ENCODE results near the gene DUOX2.

Gene DUOX2

GRCh38 chr15:45114076-45114750 lies at the start of gene DUOX2, which contains the start of gene DUOXA2:
DUOX2 (minus strand) TSS chr15:45114172; CDS start chr15:45113411, 761 bp downstream.
DUOXA2 (plus strand) TSS chr15:45114326; CDS start chr15:45114606, 280 bp downstream.
- no peak for DNase-seq (ENCODE audit: low read depth, low spot score)
- WGBS (ENCODE audit: insufficient coverage, insufficient read length): no CpG with 5 or more reads among the region's 42 CpGs
- Histone ChIP-seq H3K9me3 (ENCODE audit: control insufficient read depth, insufficient read depth, low read length) (no peaks in the 10 kb centered on the region), H3K27ac (ENCODE audit: low read length) (no peak within 1 kb of the TSS), H3K4me3 (ENCODE audit: low read length) (no peak within 1 kb of the TSS; the same call in 1 of the 2 replicates), H3K27me3 (ENCODE audit: control insufficient read depth, insufficient read depth, low read length) (peaks cover 81% of the 10 kb centered on the region), H3K36me3 (ENCODE audit: control insufficient read depth, insufficient read depth, low read length) (no peaks in the 10 kb centered on the region), H3K4me1 (ENCODE audit: control insufficient read depth, insufficient read depth, low read length) (peaks cover 6% of the 10 kb centered on the region)

- H3K4me1 ChIP-seq (ENCODE audit: control insufficient read depth, insufficient read depth, low read length): peaks cover 2% of the 10 kb centered on the region
- no peak for DNase-seq (ENCODE audit: low read depth, low spot score)
- no peak overlapping the region for H3K4me3 ChIP-seq (ENCODE audit: low read length)
- H3K27me3 ChIP-seq (ENCODE audit: control insufficient read depth, insufficient read depth, low read length): no peaks in the 10 kb centered on the region
- WGBS (ENCODE audit: insufficient coverage, insufficient read length): no CpG with 5 or more reads among the region's 9 CpGs
- H3K36me3 ChIP-seq (ENCODE audit: control insufficient read depth, insufficient read depth, low read length): no peaks in the 10 kb centered on the region
- H3K9me3 ChIP-seq (ENCODE audit: control insufficient read depth, insufficient read depth, low read length): no peaks in the 10 kb centered on the region
- H3K27ac ChIP-seq (ENCODE audit: low read length): no peak overlapping the region
Observed at GRCh38 chr15:45163508-45163856, 49.5 kb upstream of the DUOX2 start.

GRCh38 chr15:45162771-45163507 lies 49.0 kb upstream of the DUOX2 start:
- no peaks in the 10 kb centered on the region for H3K36me3 ChIP-seq (ENCODE audit: control insufficient read depth, insufficient read depth, low read length)
- no peak overlapping the region for H3K27ac ChIP-seq (ENCODE audit: low read length)
- H3K27me3 ChIP-seq (ENCODE audit: control insufficient read depth, insufficient read depth, low read length): no peaks in the 10 kb centered on the region
- peak; percentile 80 for DNase-seq (ENCODE audit: low read depth, low spot score)
- no peaks in the 10 kb centered on the region for H3K9me3 ChIP-seq (ENCODE audit: control insufficient read depth, insufficient read depth, low read length)
- H3K4me1 ChIP-seq (ENCODE audit: control insufficient read depth, insufficient read depth, low read length): peaks cover 2% of the 10 kb centered on the region
- no peak overlapping the region for H3K4me3 ChIP-seq (ENCODE audit: low read length)
- WGBS (ENCODE audit: insufficient coverage, insufficient read length): no CpG with 5 or more reads among the region's 7 CpGs

- Histone ChIP-seq H3K4me3 (ENCODE audit: low read length) (no peak overlapping the region), H3K4me1 (ENCODE audit: control insufficient read depth, insufficient read depth, low read length) (no peaks in the 10 kb centered on the region), H3K9me3 (ENCODE audit: control insufficient read depth, insufficient read depth, low read length) (no peaks in the 10 kb centered on the region), H3K36me3 (ENCODE audit: control insufficient read depth, insufficient read depth, low read length) (no peaks in the 10 kb centered on the region), H3K27ac (ENCODE audit: low read length) (no peak overlapping the region), H3K27me3 (ENCODE audit: control insufficient read depth, insufficient read depth, low read length) (no peaks in the 10 kb centered on the region)
- WGBS (ENCODE audit: insufficient coverage, insufficient read length): no CpG with 5 or more reads among the region's 14 CpGs
- no peak for DNase-seq (ENCODE audit: low read depth, low spot score)
Observed at GRCh38 chr15:45161666-45162065, 47.7 kb upstream of the DUOX2 start.

GRCh38 chr15:45157974-45158373 lies 44.0 kb upstream of the DUOX2 start:
- Histone ChIP-seq H3K27ac (ENCODE audit: low read length) (no peak overlapping the region), H3K36me3 (ENCODE audit: control insufficient read depth, insufficient read depth, low read length) (no peaks in the 10 kb centered on the region)

GRCh38 chr15:45156744-45157455 lies 42.9 kb upstream of the DUOX2 start:
- no peaks in the 10 kb centered on the region for H3K9me3 ChIP-seq (ENCODE audit: control insufficient read depth, insufficient read depth, low read length)
- no CpG with 5 or more reads among the region's 7 CpGs for WGBS (ENCODE audit: insufficient coverage, insufficient read length)
- no peak for DNase-seq (ENCODE audit: low read depth, low spot score)
- no peaks in the 10 kb centered on the region for H3K36me3 ChIP-seq (ENCODE audit: control insufficient read depth, insufficient read depth, low read length)
- H3K4me1 ChIP-seq (ENCODE audit: control insufficient read depth, insufficient read depth, low read length): no peaks in the 10 kb centered on the region
- H3K4me3 ChIP-seq (ENCODE audit: low read length): no peak overlapping the region
- no peaks in the 10 kb centered on the region for H3K27me3 ChIP-seq (ENCODE audit: control insufficient read depth, insufficient read depth, low read length)
- no peak overlapping the region for H3K27ac ChIP-seq (ENCODE audit: low read length)

More at GRCh38 chr15:45157974-45158373, 44.0 kb upstream of the DUOX2 start:
- Histone ChIP-seq H3K27me3 (ENCODE audit: control insufficient read depth, insufficient read depth, low read length) (no peaks in the 10 kb centered on the region), H3K4me3 (ENCODE audit: low read length) (no peak overlapping the region), H3K4me1 (ENCODE audit: control insufficient read depth, insufficient read depth, low read length) (no peaks in the 10 kb centered on the region), H3K9me3 (ENCODE audit: control insufficient read depth, insufficient read depth, low read length) (no peaks in the 10 kb centered on the region)
- no CpG with 5 or more reads among the region's 1 CpG for WGBS (ENCODE audit: insufficient coverage, insufficient read length)
- DNase-seq (ENCODE audit: low read depth, low spot score): no peak

GRCh38 chr15:45155739-45156138 lies 41.8 kb upstream of the DUOX2 start:
- no peaks in the 10 kb centered on the region for H3K36me3 ChIP-seq (ENCODE audit: control insufficient read depth, insufficient read depth, low read length)
- no peaks in the 10 kb centered on the region for H3K4me1 ChIP-seq (ENCODE audit: control insufficient read depth, insufficient read depth, low read length)
- no peak overlapping the region for H3K27ac ChIP-seq (ENCODE audit: low read length)
- no peak for DNase-seq (ENCODE audit: low read depth, low spot score)
- WGBS (ENCODE audit: insufficient coverage, insufficient read length): no CpG with 5 or more reads among the region's 8 CpGs
- H3K4me3 ChIP-seq (ENCODE audit: low read length): no peak overlapping the region
- no peaks in the 10 kb centered on the region for H3K27me3 ChIP-seq (ENCODE audit: control insufficient read depth, insufficient read depth, low read length)
- H3K9me3 ChIP-seq (ENCODE audit: control insufficient read depth, insufficient read depth, low read length): no peaks in the 10 kb centered on the region

GRCh38 chr15:45151998-45152828 lies 38.2 kb upstream of the DUOX2 start:
- H3K27me3 ChIP-seq (ENCODE audit: control insufficient read depth, insufficient read depth, low read length): no peaks in the 10 kb centered on the region
- H3K36me3 ChIP-seq (ENCODE audit: control insufficient read depth, insufficient read depth, low read length): no peaks in the 10 kb centered on the region; the same call in 1 of the 2 replicates
- H3K4me3 ChIP-seq (ENCODE audit: low read length): no peak overlapping the region
- no peak for DNase-seq (ENCODE audit: low read depth, low spot score)
- no peak overlapping the region for H3K27ac ChIP-seq (ENCODE audit: low read length)
- H3K9me3 ChIP-seq (ENCODE audit: control insufficient read depth, insufficient read depth, low read length): no peaks in the 10 kb centered on the region
- H3K4me1 ChIP-seq (ENCODE audit: control insufficient read depth, insufficient read depth, low read length): no peaks in the 10 kb centered on the region
- no CpG with 5 or more reads among the region's 36 CpGs for WGBS (ENCODE audit: insufficient coverage, insufficient read length)

- H3K9me3 ChIP-seq (ENCODE audit: control insufficient read depth, insufficient read depth, low read length): no peaks in the 10 kb centered on the region
- WGBS (ENCODE audit: insufficient coverage, insufficient read length): no CpG with 5 or more reads among the region's 6 CpGs
- H3K36me3 ChIP-seq (ENCODE audit: control insufficient read depth, insufficient read depth, low read length): no peaks in the 10 kb centered on the region; the same call in 1 of the 2 replicates
- H3K27me3 ChIP-seq (ENCODE audit: control insufficient read depth, insufficient read depth, low read length): no peaks in the 10 kb centered on the region
- H3K27ac ChIP-seq (ENCODE audit: low read length): no peak overlapping the region
- no peak overlapping the region for H3K4me3 ChIP-seq (ENCODE audit: low read length)
- no peak for DNase-seq (ENCODE audit: low read depth, low spot score)
- H3K4me1 ChIP-seq (ENCODE audit: control insufficient read depth, insufficient read depth, low read length): no peaks in the 10 kb centered on the region
Observed at GRCh38 chr15:45150997-45151396, 37.0 kb upstream of the DUOX2 start.

GRCh38 chr15:45150481-45150880 lies 36.5 kb upstream of the DUOX2 start:
- no peak for DNase-seq (ENCODE audit: low read depth, low spot score)
- H3K27ac ChIP-seq (ENCODE audit: low read length): no peak overlapping the region
- no peaks in the 10 kb centered on the region; the same call in 1 of the 2 replicates for H3K36me3 ChIP-seq (ENCODE audit: control insufficient read depth, insufficient read depth, low read length)
- no peaks in the 10 kb centered on the region for H3K27me3 ChIP-seq (ENCODE audit: control insufficient read depth, insufficient read depth, low read length)
- no peaks in the 10 kb centered on the region for H3K9me3 ChIP-seq (ENCODE audit: control insufficient read depth, insufficient read depth, low read length)
- H3K4me1 ChIP-seq (ENCODE audit: control insufficient read depth, insufficient read depth, low read length): no peaks in the 10 kb centered on the region
- H3K4me3 ChIP-seq (ENCODE audit: low read length): no peak overlapping the region
- WGBS (ENCODE audit: insufficient coverage, insufficient read length): no CpG with 5 or more reads among the region's 6 CpGs
